ENCODE data around the gene LZTR1.

DNA sequence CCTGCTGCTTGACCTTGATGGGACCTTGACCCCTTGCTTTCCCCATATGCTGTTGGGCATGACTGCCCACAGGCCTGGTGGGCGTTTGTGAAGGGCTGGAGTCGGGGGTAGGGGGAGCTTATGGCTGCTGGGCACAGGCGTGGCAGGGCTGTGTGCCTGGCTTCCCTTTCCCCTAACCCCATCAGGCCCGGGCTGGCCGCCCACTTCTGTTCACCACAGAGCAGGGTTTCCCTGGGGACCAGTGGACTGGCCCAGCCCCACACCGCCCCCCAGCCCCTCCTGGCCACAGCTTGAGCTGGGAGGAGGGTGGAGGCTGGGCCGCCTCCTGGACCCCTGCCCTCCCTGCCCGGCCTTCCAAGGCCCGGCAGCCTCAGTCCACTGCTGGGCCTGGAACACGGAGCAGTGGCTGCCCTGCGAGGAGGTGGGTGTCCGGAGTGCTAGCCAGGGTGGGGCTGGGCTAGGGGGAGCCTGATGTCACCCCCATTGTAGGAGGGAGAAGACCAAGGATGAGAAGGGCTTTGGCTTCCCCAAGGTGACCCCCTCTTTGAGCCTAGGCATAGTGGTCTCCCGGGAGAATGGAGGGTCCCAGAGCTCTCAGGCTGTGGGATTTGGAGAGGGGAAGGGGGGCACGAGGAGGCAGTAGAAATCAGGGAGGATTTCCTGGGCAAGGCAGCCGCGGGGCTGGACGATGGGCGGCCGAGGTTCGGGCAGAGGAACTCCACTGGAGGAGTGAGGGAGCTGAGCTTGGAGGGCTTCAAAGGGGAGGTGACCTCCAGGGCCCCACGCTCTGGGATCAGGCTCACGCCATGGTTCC is 15.0 kb upstream of the LZTR1 start, which contains the start of gene AIFM3:
- TF ChIP-seq CTCF (conservative IDR thresholded peaks at IDR 0.05; ENCODE audit: low read depth in 2 of 2), result no peak
- no peak for TF ChIP-seq POLR2AphosphoS5 (IDR thresholded peaks at IDR 0.05; ENCODE audit: low read depth)
- TF ChIP-seq NANOG (IDR thresholded peaks at IDR 0.05; ENCODE audit: borderline replicate concordance), result no peak
- no peak for TF ChIP-seq EZH2 (IDR thresholded peaks at IDR 0.05; ENCODE audit: low read depth, unreplicated experiment)
- TF ChIP-seq, protein P1, sequence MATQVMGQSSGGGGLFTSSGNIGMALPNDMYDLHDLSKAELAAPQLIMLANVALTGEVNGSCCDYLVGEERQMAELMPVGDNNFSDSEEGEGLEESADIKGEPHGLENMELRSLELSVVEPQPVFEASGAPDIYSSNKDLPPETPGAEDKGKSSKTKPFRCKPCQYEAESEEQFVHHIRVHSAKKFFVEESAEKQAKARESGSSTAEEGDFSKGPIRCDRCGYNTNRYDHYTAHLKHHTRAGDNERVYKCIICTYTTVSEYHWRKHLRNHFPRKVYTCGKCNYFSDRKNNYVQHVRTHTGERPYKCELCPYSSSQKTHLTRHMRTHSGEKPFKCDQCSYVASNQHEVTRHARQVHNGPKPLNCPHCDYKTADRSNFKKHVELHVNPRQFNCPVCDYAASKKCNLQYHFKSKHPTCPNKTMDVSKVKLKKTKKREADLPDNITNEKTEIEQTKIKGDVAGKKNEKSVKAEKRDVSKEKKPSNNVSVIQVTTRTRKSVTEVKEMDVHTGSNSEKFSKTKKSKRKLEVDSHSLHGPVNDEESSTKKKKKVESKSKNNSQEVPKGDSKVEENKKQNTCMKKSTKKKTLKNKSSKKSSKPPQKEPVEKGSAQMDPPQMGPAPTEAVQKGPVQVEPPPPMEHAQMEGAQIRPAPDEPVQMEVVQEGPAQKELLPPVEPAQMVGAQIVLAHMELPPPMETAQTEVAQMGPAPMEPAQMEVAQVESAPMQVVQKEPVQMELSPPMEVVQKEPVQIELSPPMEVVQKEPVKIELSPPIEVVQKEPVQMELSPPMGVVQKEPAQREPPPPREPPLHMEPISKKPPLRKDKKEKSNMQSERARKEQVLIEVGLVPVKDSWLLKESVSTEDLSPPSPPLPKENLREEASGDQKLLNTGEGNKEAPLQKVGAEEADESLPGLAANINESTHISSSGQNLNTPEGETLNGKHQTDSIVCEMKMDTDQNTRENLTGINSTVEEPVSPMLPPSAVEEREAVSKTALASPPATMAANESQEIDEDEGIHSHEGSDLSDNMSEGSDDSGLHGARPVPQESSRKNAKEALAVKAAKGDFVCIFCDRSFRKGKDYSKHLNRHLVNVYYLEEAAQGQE (IDR thresholded peaks at IDR 0.05; ENCODE audit: unreplicated experiment), result no peak
- TF ChIP-seq EZH2phosphoT487 (IDR thresholded peaks at IDR 0.05; ENCODE audit: unreplicated experiment), result no peak
- TF ChIP-seq JUNB (IDR thresholded peaks at IDR 0.05; ENCODE audit: unreplicated experiment), result no peak
- TF ChIP-seq ZNF331 (CRISPR knock-in tag; IDR thresholded peaks at IDR 0.05; ENCODE audit: low read depth), result no peak
